Measurements from ENCODE around the gene PRTFDC1.

PRTFDC1 gene

GRCh38 chr10:24843256-24843655, 109.2 kb downstream of the PRTFDC1 start:
- no peak for TF ChIP-seq USF1 (IDR thresholded peaks at IDR 0.05)
- TF ChIP-seq EGR1 (IDR thresholded peaks at IDR 0.05): no peak
- TF ChIP-seq RAD21 (IDR thresholded peaks at IDR 0.05; ENCODE audit: low read depth): no peak
- TF ChIP-seq REST (IDR thresholded peaks at IDR 0.05; ENCODE audit: low read depth): no peak
- no peak for TF ChIP-seq NFIC (IDR thresholded peaks at IDR 0.05)
- no peak for TF ChIP-seq TAF1 (IDR thresholded peaks at IDR 0.05; ENCODE audit: low read depth)
- TF ChIP-seq EP300 (IDR thresholded peaks at IDR 0.05; ENCODE audit: borderline replicate concordance): no peak
- TF ChIP-seq CEBPB (IDR thresholded peaks at IDR 0.05): no peak
- TF ChIP-seq CREB1 (IDR thresholded peaks at IDR 0.05; ENCODE audit: low read depth): no peak

GRCh38 chr10:24842856-24843255, 109.5 kb downstream of the PRTFDC1 start:
- TF ChIP-seq TAF1 (IDR thresholded peaks at IDR 0.05; ENCODE audit: low read depth) (no peak), ZBTB7A (IDR thresholded peaks at IDR 0.05; ENCODE audit: low read depth) (no peak), MAX (IDR thresholded peaks at IDR 0.05) (no peak), EP300 (IDR thresholded peaks at IDR 0.05; ENCODE audit: borderline replicate concordance) (no peak), TEAD4 (IDR thresholded peaks at IDR 0.05) (no peak), FOXM1 (IDR thresholded peaks at IDR 0.05; ENCODE audit: borderline replicate concordance, low read depth) (no peak), EGR1 (IDR thresholded peaks at IDR 0.05) (no peak), YY1 (IDR thresholded peaks at IDR 0.05; ENCODE audit: low read depth) (no peak), CREB1 (IDR thresholded peaks at IDR 0.05; ENCODE audit: low read depth) (no peak), REST (IDR thresholded peaks at IDR 0.05; ENCODE audit: low read depth) (no peak), NFIC (IDR thresholded peaks at IDR 0.05) (no peak)

- no peak for TF ChIP-seq TAF1 (IDR thresholded peaks at IDR 0.05; ENCODE audit: low read depth)
- no peak for TF ChIP-seq YY1 (IDR thresholded peaks at IDR 0.05; ENCODE audit: low read depth)
- TF ChIP-seq EP300 (IDR thresholded peaks at IDR 0.05; ENCODE audit: borderline replicate concordance): no peak
These were observed 110.9 kb downstream of the PRTFDC1 start for GRCh38 chr10:24841530-24841929.

GRCh38 chr10:24840784-24841183, 111.6 kb downstream of the PRTFDC1 start:
- TF ChIP-seq FOXM1 (IDR thresholded peaks at IDR 0.05; ENCODE audit: borderline replicate concordance, low read depth): no peak
- no peak for TF ChIP-seq RAD21 (IDR thresholded peaks at IDR 0.05; ENCODE audit: low read depth)
- TF ChIP-seq NFIC (IDR thresholded peaks at IDR 0.05): no peak
- no peak for TF ChIP-seq CEBPB (IDR thresholded peaks at IDR 0.05)
- TF ChIP-seq YY1 (IDR thresholded peaks at IDR 0.05; ENCODE audit: low read depth): no peak
- no peak for TF ChIP-seq USF1 (IDR thresholded peaks at IDR 0.05)

GRCh38 chr10:24834869-24835268, 117.5 kb downstream of the PRTFDC1 start:
- TF ChIP-seq EP300 (IDR thresholded peaks at IDR 0.05; ENCODE audit: borderline replicate concordance) (no peak), YY1 (IDR thresholded peaks at IDR 0.05; ENCODE audit: low read depth) (no peak), CEBPB (IDR thresholded peaks at IDR 0.05) (no peak), EGR1 (IDR thresholded peaks at IDR 0.05) (no peak), CREB1 (IDR thresholded peaks at IDR 0.05; ENCODE audit: low read depth) (no peak), FOXM1 (IDR thresholded peaks at IDR 0.05; ENCODE audit: borderline replicate concordance, low read depth) (no peak), REST (IDR thresholded peaks at IDR 0.05; ENCODE audit: low read depth) (no peak), TCF12 (IDR thresholded peaks at IDR 0.05; ENCODE audit: low read depth) (no peak), NFIC (IDR thresholded peaks at IDR 0.05) (no peak), ZBTB7A (IDR thresholded peaks at IDR 0.05; ENCODE audit: low read depth) (no peak), TAF1 (IDR thresholded peaks at IDR 0.05; ENCODE audit: low read depth) (no peak), USF1 (IDR thresholded peaks at IDR 0.05) (no peak)
